A673 (cell line): ENCODE results near the gene EPB41L4B. TPM values are rescaled to one million over a fixed set of nuclear protein-coding genes. Genes with fewer than 3 reads are reported as not detected.

Experiments
- BruUV-seq: library from RNA; stranded (reverse); fragments of 400-500 nt; replicated peaks from 2 replicates; lab custom pipeline; 2021; lab: Mats Ljungman, UMichigan
- CTCF ChIA-PET: fragments of 300-600 bp; sonication (Branson Sonifier 250); formaldehyde crosslinking; loops from one replicate; lab custom pipeline; 2022; ENCODE audit warnings: antibody characterized with exemption; lab: Charles Lee
- POLR2A ChIA-PET: fragments of 300-600 bp; sonication (Branson Sonifier 250); formaldehyde crosslinking; loops from one replicate; lab custom pipeline; 2022; ENCODE audit warnings: antibody characterized with exemption; ENCODE audit not compliant: low non-redundant PET; lab: Charles Lee
- DNase-seq: peaks from one replicate; pipeline ENCODE4 v3.0.0-alpha.2; 2015; ENCODE audit warnings: low spot score
- H3K27ac ChIP-seq: fragments of 200-600 bp; sonication (generic); 2 replicates; pipeline ENCODE4 v1.5.1; 2016; ENCODE audit warnings: mixed run types, low read depth, mild to moderate bottlenecking, mixed read lengths, antibody characterized with exemption, low read length; ENCODE audit not compliant: poor library complexity, severe bottlenecking
- H3K27me3 ChIP-seq: fragments of 200-600 bp; sonication (generic); replicated peaks from 2 replicates; pipeline ENCODE4 v1.6.1; 2017; ENCODE audit warnings: mixed run types, low read depth, mild to moderate bottlenecking, mixed read lengths, antibody characterized with exemption, low read length; ENCODE audit not compliant: insufficient read depth, poor library complexity
- H3K36me3 ChIP-seq: fragments of 200-600 bp; sonication (generic); 2 replicates; pipeline ENCODE4 v1.6.1; 2016; ENCODE audit warnings: mixed run types, mild to moderate bottlenecking, mixed read lengths, antibody characterized with exemption, low read length; ENCODE audit not compliant: insufficient read depth, poor library complexity, severe bottlenecking
- H3K4me1 ChIP-seq: fragments of 200-600 bp; sonication (generic); 2 replicates; pipeline ENCODE4 v1.6.1; 2017; ENCODE audit warnings: mixed run types, mild to moderate bottlenecking, mixed read lengths, antibody characterized with exemption, low read length; ENCODE audit not compliant: insufficient read depth, poor library complexity, severe bottlenecking
- H3K4me3 ChIP-seq: fragments of 200-600 bp; sonication (generic); 2 replicates; pipeline ENCODE4 v1.5.1; 2016; ENCODE audit warnings: low read depth, mixed run types, mild to moderate bottlenecking, mixed read lengths, low read length; ENCODE audit not compliant: poor library complexity, severe bottlenecking
- H3K9me3 ChIP-seq: fragments of 200-600 bp; sonication (generic); 2 replicates; pipeline ENCODE4 v1.6.1; 2016; ENCODE audit warnings: mixed run types, low read depth, mild to moderate bottlenecking, mixed read lengths, antibody characterized with exemption, low read length; ENCODE audit not compliant: poor library complexity, severe bottlenecking
- EZH2 ChIP-seq: fragments of 200-600 bp; sonication (generic); IDR thresholded peaks from 2 replicates; pipeline ENCODE4 v1.6.1; 2017; ENCODE audit warnings: borderline replicate concordance, low read depth, mild to moderate bottlenecking, mixed read lengths, antibody characterized with exemption, low read length; ENCODE audit not compliant: poor library complexity, severe bottlenecking
- intact Hi-C: fragments of 100-400 bp; cut with micrococcal nuclease; formaldehyde crosslinking; loops from one replicate; pipeline ENCODE4 v1.10.0; 2022; ENCODE audit not compliant: unreplicated experiment
- total RNA-seq: library from RNA; stranded (reverse); gene quantifications from 2 replicates; pipeline ENCODE4 v1.2.3, GENCODE V29; 2021
- TF ChIP-seq, protein P1 (sequence below): fragments of 300-800, 200-600 bp; sonication (generic); conservative IDR thresholded peaks from 2 replicates; pipeline ENCODE4 v1.5.1; 2017; ENCODE audit warnings: low read depth, mild to moderate bottlenecking, antibody characterized with exemption, low read length, moderate library complexity, mixed read lengths

EPB41L4B gene
- total RNA-seq, 1 experiment from 2014 or later: not detected

DNA sequence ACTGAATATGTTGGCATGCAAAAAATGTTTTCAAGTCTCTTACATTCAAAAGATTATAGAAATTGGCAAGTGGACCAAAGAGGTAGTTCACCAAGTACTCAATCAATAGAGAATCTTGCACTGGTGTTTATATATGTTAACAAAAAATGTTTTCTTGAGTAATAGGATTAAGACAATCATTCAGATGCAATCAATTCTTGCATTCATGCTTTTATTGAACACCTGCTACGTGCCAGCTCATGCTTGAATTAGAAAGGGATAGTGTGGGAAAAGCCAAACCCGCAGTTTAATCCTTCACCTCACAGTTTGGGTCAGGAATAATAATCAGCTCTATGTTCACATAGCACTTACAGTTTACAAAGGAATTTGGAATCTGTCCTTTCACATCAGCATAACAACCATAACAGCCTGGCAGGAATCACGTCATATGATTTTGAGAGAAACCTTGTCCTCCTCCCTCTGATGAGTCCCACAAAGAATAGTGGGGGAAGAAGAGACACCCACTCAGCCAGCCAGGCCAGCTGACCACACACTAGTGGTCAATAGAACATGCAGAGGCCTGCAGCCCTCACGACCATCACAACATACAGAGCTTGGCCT lies 117.0 kb downstream of the EPB41L4B start:
- BruUV-seq: no TSS peak
- H3K27me3 ChIP-seq: peaks cover 3% of the 10 kb centered on the region
- H3K27ac ChIP-seq: no peak overlapping the region
- H3K4me1 ChIP-seq: no peaks in the 10 kb centered on the region
- no peaks in the 10 kb centered on the region for H3K9me3 ChIP-seq
- H3K36me3 ChIP-seq: no peaks in the 10 kb centered on the region
- intact Hi-C loops: no loop called here
- no peak for DNase-seq
- no peak overlapping the region for H3K4me3 ChIP-seq
- ChIA-PET POLR2A (no interaction called here), CTCF (no interaction called here)
- no peak for TF ChIP-seq EZH2
- TF ChIP-seq, protein P1, sequence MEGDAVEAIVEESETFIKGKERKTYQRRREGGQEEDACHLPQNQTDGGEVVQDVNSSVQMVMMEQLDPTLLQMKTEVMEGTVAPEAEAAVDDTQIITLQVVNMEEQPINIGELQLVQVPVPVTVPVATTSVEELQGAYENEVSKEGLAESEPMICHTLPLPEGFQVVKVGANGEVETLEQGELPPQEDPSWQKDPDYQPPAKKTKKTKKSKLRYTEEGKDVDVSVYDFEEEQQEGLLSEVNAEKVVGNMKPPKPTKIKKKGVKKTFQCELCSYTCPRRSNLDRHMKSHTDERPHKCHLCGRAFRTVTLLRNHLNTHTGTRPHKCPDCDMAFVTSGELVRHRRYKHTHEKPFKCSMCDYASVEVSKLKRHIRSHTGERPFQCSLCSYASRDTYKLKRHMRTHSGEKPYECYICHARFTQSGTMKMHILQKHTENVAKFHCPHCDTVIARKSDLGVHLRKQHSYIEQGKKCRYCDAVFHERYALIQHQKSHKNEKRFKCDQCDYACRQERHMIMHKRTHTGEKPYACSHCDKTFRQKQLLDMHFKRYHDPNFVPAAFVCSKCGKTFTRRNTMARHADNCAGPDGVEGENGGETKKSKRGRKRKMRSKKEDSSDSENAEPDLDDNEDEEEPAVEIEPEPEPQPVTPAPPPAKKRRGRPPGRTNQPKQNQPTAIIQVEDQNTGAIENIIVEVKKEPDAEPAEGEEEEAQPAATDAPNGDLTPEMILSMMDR: no peak

DNA sequence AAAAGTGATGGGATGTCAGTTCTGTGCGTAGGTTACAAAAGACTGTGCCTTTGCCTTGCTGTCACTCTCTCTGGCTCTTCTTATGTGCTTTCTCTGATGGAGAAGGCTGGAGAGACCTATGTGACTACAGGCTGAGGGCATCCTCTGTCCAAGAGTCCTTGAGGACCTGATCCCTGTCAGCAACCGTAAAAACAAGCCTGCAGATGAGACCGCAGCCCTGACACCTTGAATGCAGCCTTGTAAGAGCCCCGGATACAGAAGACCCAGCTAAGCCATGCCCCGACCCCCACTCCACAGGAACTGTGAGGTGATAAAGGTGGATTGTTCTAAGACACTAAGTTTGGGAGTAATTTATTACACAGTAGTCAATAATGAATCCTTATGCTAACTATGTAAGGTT lies 121.2 kb downstream of the EPB41L4B start:
- CTCF ChIA-PET: no interaction called here
- no peak for DNase-seq
- no peak overlapping the region for H3K4me3 ChIP-seq
- intact Hi-C loops: no loop called here
- no peaks in the 10 kb centered on the region for H3K36me3 ChIP-seq
- POLR2A ChIA-PET: no interaction called here
- TF ChIP-seq EZH2: no peak
- TF ChIP-seq, protein P1: no peak
- no peaks in the 10 kb centered on the region for H3K4me1 ChIP-seq
- H3K9me3 ChIP-seq: no peaks in the 10 kb centered on the region
- no TSS peak for BruUV-seq
- no peak overlapping the region for H3K27ac ChIP-seq
- H3K27me3 ChIP-seq: peaks cover 3% of the 10 kb centered on the region

DNA sequence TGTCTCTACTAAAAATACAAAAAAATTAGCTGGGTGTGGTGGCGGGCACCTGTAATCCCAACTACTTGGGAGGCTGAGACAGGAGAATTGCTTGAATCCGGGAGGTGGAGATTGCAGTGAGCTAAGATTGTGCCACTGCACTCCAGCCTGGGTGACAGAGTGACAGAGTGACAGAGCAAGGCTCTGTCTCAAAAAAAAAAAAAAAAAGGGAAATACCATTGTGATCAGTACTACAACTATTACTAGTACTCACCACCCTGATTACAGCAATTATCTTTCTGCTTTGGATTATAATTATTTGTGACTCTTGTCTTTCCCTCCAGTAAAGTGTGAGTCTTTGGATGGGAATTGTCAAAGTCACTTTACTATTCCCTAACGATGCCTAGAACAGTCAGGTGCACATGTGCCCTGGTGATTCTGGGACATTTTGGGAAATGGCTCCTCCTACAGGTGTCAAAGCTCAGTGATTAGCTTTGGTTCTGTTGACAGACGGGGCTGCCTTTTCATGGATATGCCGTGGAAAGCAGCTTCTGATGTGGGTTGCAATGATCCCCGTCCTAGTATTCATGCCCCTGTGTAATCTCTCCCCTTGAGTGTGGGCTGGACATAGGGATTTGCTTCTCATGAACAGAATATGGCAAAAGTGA lies 122.0 kb downstream of the EPB41L4B start:
- ChIA-PET POLR2A (no interaction called here), CTCF (interaction anchor here (0.6 kb wide), 1 partner anchor 32 kb away, joined by 5 read pairs; no protein-coding TSS in a partner anchor)
- peaks cover 3% of the 10 kb centered on the region for H3K27me3 ChIP-seq
- H3K4me1 ChIP-seq: no peaks in the 10 kb centered on the region
- intact Hi-C loops: no loop called here
- H3K27ac ChIP-seq: no peak overlapping the region
- H3K4me3 ChIP-seq: no peak overlapping the region
- no peaks in the 10 kb centered on the region for H3K9me3 ChIP-seq
- H3K36me3 ChIP-seq: no peaks in the 10 kb centered on the region
- BruUV-seq: no TSS peak
- TF ChIP-seq, protein P1: 0 out of 2 replicates have a peak, but pooled peaks have one; percentile 18
- TF ChIP-seq EZH2: no peak
- no peak for DNase-seq
